Fibroblast of skin of back (primary cell): ENCODE results near the gene FAHD2A.
"Not testable (repeated sequence)": the region's sequence is repeated elsewhere in the genome, so short reads cannot be mapped to it uniquely, and the experiment has no call there.

Experiments used
- DNase-seq: peaks from one replicate; pipeline ENCODE4 v3.0.0-alpha.2; 2013

FAHD2A gene

DNA sequence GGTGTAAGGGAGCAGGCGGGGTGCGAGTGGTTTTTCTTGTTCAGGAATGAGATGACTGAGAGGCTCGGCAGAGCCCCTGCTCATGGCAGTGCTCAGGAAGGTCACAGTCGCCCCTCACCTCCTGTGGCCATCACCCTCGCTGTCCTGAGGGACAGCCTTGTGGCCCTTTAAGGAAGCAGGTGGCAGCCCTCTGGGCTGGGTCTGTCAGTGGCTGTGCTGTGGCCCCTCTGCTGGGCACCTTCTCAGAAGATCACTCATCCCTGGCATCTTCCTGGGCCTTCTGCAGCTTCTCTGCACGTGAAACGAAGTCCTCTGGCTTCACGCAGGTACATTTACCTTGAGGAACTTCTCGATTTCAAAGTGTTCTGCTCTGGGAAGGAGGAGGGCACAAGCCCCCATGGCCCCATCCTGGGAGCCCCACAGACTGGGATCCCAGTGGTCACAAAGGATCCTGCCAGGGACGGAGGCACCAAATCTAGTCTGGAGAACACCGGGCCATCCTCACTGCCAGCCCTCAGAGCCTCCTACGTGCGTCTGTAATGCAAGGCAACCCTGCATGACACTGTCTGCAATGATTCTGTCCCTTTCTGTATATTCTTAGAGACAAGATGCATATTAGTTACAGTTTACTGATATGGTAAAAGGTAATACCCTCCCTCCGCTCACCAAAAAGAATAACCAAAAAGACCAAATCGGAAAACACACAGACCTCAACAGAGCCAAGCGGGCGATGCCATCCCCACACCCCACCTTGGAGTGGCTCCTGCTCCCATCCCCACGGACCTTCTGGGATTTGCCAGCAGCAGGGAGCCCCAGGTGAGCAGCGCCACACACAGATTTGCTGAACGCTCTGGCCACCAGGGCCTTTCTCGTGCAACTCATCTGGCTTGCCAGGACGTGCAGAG, 25.9 kb upstream of the FAHD2A start:
- DNase-seq, result no peak

DNA sequence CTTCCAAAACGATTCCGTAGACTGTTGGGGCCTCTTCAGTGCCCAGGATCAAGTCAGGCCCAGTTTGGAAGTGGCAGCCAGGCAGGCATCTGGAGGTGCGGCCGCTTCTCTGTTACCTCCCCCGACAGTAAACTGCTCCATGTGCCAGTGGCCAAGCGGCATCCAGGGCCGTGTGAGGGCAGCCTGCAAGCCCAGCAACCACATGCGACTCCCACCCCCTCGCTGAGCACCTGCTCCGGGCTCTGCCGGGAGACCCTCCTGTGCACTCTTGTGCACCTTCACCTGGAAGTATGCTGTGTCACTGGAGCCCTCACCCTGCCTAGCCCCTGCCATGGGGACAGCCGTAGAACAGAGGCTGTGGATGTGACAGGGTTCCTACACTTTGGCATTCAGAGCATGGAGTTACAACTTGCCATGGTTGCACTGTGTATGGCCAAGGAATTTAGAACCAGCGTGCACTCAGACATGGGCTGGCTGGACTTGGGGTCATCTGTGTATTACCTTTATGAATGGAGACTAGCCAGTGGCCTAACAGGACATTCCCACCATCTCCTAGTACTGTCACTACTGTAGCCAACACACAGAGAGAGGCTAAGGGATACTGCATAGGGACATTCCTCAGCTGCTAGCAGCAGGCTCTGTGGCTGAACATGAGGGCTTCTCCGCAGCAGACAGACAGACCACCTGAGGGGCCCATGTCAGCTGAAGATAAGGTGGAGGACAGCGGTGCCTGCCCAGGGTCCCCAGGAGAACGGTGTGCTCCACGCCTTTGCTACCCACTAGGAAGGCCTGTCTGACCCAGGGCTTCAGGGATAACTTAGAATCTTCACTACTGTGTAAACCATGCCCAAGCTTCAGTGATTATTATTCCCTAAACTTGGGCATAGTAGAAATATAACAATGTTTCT, 25.0 kb upstream of the FAHD2A start:
- DNase-seq, result no peak

DNA sequence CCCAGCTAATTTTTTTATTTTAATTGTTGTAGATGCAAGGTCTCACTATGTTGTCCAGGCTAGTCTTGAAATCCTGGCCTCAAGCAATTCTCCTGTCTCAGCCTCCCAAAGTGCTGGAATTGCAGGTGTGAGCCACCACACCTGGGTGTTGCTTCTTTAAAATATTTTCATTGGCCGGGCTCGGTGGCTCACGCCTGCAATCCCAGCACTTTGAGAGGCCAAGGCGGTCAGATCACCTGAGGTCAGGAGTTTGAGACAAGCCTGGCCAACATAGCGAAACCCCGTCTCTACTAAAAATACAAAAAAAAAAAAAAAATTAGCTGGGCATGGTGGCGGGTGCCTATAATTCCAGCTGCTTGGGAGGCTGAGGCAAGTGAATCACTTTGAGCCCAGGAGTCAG, 24.2 kb upstream of the FAHD2A start:
- DNase-seq, result not testable (repeated sequence)

DNA sequence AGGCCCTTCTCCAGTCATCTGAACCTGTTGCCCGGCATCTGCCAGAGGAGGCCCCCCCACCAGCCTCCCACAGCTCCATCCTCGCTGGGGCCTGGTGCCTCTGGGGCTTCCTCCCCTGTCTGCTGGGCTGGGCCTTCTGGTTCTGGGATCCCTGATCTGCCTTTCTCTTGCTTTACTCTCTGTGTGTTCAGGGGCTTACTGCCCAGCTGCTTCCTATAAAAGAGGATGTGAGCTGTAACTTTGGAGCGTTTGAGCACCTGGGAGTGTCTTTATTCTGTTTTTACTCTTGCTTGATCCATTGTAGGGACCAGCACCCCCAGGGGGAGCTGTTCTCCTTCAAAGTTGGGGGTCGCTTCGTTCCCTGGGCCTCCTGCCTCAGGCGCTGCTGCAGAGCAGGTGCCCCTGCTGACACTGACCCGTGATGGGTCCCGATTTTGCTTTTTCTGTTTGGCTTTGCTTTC, 23.1 kb upstream of the FAHD2A start:
- no peak for DNase-seq

DNA sequence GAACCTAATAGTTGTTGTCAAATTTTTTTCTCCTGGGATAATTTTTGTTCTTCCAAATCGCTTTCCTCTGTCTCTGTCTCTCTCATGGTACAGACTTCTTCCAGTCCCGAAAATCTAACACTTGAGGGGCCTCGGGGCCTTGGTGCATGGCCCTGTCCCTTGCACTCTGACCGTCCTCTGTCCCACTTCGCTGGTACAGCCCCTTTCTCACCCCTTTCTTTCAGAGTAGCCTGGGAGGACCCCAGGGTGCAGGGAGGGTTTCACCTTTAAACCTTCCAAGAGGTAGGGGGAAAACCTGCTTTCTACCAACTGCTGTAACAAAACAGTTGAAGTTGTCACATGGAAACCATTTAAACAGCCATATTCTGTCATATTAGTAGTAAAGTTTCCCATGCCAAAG, 22.2 kb upstream of the FAHD2A start:
- no peak for DNase-seq

DNA sequence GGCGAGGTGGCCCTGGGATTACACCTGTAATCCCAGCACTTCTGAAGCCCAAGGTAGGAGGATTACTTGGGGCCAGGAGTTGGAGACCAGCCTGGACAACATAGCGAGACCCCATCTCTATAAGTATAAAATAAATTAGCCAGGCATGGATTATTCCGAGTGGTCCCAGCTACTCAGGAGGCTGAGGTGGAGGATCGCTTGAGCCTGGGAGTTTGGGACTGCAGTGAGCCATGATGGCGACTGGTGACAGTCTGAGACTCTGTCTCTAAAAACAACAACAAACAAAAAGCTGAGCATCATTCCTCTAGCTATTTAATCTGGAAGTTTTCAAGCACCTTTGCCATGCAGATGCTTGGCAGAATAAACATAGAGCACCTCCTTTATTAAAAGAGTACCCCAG, 21.8 kb upstream of the FAHD2A start:
- no peak for DNase-seq

DNA sequence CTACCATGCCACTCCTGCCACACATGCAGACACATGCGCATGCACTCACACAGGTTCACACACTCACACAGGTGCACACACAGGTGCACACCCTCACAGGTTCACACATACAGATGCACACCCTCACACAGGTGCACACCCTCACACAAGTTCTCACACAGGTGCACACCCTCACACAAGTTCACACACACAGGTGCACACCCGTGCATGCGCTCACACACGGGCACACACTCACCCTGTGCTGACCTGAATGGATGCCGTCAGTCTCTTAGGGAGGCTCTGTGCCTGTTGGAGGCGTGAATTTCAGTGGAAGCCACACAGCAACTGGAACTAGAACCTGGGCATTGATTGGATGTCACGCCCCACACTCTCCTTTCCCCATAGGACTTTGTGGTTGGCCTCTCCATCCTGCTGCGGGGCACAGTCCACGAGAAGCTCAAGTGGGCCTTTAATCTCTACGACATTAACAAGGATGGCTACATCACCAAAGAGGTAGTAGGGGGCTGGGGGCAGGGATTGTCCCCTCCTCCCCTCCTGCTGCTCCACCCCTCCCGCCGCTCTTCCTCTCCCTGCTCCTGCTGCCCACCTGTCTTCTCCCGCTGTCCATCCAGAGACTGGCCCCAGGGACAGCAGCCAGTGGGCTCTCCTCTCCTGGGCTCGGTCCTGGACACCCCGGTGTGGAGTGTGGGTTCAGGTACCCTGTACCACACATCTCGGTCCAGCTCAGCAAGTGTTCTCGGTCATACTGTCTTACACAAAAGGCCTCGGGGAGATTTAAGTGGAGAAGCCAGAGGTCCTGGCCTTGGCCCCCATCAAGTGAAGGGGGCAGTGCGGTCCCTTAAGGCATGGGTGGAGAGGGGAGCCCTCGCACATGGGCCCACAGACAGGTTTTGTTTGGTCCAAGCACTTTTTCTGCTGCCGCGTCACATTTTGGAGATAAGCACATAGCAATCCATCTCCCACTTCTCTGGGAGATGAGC, 21.0 kb upstream of the FAHD2A start:
- DNase-seq, result no peak

DNA sequence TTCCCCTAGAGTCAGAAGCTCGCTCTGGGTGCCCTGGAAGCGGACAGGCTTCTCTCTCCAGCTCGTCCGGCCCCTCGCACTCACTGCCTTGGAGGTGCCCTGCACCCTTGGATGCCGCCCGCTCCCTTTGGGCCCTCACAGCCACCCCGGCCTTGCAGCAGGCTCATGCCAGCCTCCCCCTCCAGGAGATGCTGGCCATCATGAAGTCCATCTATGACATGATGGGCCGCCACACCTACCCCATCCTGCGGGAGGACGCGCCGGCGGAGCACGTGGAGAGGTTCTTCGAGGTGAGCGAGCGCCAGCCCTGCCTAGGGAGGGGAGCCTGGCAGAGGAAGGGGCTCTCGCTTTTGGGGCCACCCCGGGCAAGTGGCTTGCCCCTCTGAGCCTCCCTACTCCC, 20.3 kb upstream of the FAHD2A start:
- no peak for DNase-seq

DNA sequence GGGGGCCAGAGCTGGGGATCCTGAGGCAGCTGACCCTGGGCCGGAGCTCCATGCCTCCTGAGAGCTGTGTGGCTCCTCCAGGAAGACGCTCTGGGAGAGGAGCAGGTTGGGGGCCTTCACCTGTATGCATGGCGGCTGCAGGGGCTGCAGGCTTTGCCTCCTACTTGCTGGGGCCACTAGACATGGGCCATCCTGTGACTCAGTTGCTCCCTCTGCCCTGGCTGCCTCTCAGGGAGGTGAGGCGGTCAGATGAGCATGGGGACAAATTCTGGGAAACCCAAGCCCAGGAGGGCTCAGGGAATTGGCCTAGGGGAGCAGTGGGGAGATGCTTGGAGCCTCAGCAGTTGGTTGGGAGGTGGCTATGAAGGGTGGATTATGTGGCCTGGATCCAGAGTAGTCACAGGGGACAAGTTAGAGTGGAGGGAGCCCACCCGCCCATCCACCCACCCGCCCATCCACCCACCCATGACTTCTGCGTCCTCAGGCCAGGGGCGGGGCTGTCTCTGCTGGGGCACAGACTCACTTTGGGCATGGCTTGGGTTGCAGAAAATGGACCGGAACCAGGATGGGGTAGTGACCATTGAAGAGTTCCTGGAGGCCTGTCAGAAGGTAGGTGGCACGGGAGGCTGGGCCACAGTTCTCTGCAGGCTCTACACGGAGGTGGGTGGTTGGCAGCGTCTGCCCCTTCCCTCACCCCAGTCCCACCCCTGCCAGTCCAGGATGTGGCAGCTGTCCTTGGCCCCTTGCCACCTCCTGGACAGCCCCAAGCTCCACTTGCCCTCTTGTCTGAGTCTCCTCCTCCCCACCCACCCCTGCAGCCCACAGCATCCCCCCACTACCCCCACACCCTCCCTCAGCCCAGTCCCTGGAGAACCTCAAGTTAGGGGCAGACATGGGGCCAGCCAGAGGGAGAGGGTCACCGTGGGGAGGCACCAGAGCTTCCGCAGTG, 19.5 kb upstream of the FAHD2A start:
- no peak for DNase-seq

DNA sequence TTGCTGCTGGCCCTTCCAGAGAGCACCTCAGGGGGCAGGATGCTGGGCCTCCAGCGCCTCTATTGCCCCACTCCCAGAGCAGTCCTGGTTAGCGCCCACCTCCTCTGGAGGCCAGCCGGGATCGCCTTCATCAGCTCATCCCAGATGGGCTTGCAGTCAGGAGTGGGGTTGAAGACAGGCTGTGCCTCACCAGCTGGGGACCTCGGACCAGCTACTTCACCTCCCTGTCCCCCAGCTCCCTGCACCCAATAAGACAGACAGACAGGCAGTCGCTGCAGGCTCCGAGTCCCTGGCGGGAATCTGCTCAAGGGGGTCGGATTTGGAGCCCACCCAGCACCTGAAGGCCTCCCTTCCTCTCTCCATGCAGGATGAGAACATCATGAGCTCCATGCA, 18.9 kb upstream of the FAHD2A start:
- no peak for DNase-seq

DNA sequence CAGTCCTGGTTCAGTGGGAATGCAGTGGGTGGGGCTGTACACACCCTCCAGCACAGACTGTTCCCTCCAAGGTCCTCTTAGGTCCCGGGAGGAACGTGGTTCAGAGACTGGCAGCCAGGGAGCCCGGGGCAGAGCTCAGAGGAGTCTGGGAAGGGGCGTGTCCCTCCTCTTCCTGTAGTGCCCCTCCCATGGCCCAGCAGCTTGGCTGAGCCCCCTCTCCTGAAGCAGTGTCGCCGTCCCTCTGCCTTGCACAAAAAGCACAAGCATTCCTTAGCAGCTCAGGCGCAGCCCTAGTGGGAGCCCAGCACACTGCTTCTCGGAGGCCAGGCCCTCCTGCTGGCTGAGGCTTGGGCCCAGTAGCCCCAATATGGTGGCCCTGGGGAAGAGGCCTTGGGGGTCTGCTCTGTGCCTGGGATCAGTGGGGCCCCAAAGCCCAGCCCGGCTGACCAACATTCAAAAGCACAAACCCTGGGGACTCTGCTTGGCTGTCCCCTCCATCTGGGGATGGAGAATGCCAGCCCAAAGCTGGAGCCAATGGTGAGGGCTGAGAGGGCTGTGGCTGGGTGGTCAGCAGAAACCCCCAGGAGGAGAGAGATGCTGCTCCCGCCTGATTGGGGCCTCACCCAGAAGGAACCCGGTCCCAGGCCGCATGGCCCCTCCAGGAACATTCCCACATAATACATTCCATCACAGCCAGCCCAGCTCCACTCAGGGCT, 17.5 kb upstream of the FAHD2A start:
- DNase-seq, result no peak

DNA sequence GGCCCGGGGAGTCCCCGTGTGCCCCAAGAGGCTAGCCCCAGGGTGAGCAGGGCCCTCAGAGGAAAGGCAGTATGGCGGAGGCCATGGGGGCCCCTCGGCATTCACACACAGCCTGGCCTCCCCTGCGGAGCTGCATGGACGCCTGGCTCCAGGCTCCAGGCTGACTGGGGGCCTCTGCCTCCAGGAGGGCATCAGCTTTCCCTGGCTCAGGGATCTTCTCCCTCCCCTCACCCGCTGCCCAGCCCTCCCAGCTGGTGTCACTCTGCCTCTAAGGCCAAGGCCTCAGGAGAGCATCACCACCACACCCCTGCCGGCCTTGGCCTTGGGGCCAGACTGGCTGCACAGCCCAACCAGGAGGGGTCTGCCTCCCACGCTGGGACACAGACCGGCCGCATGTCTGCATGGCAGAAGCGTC, 16.9 kb upstream of the FAHD2A start:
- DNase-seq, result no peak

DNA sequence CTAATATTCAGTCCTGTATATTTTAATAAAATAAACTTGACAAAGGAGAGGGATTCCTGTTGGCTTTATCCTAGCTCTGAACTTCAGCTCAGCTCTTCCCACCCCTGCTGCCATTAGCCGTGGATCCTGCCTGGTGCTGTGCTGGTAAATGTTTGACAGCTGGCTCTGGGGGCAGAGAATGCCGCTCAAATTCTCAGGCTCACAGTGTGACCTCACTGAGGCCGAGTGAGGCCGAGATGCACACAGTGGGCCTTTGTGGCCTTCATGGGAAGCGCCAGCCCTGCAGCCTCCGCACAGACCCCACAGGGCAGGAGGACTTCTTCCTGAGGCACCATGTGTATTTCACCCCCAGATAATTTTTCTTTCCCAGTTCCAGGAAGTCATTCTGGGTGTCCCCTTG, 16.5 kb upstream of the FAHD2A start:
- no peak for DNase-seq

DNA sequence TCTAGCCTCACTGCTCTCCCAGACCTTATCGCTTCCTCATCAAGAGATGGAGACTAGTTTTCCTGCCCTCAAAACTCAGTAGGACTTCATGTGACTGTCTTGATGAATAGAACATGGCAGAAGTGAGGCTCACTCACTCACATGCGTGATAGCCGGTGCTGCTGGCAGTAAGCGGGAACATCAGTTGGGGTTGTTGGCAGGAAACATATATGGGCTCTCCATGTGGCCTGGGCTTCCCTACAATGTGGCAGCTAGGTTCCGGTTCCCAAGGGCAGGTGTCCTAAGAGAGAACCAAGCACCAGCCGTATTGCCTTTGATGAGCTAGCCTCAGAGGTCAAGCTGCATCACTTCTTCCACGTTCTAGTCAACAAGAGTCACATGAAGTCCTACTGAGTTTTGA, 15.2 kb upstream of the FAHD2A start:
- DNase-seq, result no peak

DNA sequence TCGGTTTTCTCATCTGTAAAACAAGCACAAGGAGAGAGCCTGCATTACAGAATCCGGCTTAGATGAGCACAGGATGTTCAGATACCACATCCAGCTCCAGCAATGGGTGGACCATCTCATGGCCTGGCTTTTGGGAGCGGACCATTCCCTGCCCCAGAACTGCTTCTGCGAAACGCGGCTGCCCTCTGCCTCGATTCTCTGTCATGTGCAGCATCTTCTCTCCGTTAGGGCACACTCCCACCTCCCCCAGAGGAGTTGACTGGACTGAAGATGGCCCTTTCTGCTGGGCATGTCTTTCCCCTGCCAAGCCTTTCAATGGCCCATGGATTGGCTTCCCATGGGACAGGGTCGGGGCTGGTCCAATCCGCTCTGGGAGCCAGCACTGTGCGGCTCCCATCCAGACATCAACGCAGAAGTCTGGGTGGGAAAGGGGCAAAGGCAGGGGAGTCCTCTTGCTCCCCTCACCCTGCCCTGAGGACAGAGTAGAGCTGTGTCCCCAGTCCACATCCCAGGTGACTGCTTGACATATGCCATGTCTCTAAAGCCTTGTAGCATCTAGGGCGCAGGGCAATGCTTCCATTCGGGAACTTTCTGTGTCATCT, 14.3 kb upstream of the FAHD2A start:
- no peak for DNase-seq

DNA sequence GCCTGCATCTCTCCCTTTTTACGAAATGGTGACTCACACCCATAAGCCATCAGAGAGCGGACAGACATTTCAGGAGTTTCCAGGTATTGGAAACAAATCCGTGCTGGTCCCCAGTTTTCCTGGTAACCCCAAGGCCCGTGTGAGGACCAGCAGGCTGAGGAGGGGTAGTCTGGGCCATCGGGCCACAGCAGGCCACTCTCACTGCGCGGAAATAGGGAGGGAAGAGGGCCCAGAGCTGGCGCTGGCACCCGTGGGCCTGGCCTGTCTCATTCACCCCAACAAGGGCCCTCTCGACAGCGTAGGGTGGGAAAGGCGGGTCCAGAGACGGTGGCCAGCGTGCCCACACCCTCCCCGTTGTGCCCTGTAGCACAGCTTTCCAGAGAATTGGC, 13.7 kb upstream of the FAHD2A start:
- DNase-seq, result no peak

DNA sequence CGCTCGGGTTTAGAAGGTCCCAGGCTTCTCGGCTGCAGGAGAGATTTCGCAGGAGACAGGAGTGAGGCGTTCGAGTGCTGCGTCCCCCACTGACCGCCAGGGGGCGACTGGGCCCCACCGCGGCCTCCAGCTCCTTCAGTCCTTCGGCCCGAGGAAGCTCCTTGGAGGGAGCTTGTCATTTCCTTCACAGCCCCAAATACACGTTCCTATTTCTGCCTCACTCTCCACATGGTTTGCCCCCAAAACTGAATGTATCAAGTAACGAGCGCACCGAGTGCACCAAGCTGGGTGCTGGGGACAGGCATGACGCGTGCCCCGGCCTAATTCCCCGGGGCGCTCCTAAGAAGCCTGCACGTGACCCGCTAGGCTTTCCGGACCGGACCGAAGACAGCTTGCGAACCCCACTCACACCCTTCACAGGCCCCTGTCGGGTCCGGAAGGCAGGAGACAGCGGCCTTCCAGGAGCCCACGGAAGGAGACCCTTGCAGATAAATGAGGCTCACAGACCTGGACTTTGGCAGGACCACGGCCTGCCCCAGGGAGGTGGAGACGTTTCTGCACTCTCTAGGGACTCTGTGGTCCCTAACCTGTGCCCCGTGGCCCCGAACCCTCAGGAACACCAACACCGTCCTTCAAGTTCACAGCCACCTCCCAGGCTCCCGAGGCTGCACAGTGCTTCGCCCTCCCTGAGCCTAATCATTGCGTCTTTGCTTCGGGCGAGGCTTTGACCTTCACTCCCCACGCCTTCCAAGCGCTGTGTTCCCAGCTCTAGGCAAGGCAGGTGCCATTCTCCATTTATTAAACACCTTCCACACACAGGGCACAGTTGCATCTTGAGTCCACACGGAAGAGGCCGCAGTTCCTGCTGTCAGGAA, 13.0 kb upstream of the FAHD2A start:
- peak; percentile 57 for DNase-seq

DNA sequence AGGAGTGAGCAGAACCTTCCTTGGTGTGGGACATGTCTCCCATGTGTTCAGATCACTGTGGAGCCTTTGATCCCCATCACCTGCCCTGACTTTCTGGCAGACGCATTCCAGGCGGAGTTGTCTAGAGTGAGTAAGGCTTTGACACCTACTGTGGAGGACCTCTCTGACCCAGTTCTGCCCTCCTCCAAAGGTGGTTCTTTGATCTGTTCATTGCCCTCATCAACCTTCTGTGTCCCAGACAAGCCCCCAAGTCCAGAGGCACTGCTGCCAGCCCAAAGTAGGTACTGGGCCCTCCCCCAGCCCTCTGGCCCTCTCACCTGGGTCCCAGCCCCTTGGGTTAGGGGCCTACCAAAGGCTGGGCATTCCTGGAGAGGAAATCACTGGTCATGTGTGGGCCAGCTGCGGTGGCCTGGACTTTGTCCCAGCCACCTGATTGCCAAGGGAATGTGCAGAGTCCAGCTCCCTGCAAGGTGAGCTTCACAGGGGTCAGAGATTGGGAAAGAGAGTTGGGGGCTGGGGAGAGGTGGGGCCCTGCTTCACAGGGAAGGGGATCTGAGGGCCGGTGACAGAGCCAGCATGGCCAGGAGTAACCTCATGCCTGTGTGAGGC, 12.1 kb upstream of the FAHD2A start:
- DNase-seq, result no peak
